Prostate gland (tissue), 2 donors: ENCODE results near the gene HOXD11.

Experiments used
- POLR2AphosphoS5 ChIP-seq: sonication (generic); formaldehyde crosslinking; IDR thresholded peaks from one replicate; pipeline ENCODE4 v1.6.1; 2017; ENCODE audit warnings: antibody characterized with exemption
- TF ChIP-seq, protein P1 (sequence below), 4 experiments: fragments of 200-600 bp in 2 of 4; fragments of 450-650 bp in 2 of 4; sonication (generic) in 2 of 4; IDR thresholded peaks; 1 replicate in 3 of 4; 2 replicates in 1 of 4; pipeline ENCODE4 v1.5.1; 2016 to 2019; ENCODE audit warnings: antibody characterized with exemption in 4 of 4, mild to moderate bottlenecking in 2 of 4, moderate library complexity in 2 of 4

DNA sequence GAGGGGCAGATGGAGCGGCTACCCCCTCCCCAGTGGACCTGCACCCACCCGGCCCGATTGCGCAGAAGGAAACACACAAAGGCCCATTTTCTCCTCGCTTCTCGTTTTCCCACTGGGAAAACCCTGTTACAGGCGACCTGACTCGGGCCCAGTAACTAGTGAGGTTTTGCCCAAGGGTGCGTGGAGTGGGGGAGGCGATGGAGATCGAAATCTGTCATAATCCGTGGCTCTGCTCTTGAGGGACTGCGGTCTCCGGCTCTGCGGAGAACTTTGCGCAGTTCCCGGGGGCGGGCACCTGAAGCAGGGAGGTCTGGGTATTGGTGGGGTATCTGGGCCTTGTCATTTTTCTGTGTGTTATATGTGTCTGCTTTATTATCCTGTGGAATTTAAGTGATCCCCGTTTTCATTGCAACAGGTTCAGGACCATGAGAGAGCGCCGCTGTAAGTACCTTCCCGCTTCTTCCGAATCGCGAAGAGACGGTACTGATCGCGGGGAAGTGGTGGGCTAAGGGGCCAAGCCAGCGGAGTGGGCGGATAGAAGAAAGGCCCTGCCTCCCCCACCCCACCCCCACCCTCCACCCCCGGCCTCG, 40.2 kb downstream of the HOXD11 start:
- TF ChIP-seq POLR2AphosphoS5: no peak
- TF ChIP-seq, protein P1, sequence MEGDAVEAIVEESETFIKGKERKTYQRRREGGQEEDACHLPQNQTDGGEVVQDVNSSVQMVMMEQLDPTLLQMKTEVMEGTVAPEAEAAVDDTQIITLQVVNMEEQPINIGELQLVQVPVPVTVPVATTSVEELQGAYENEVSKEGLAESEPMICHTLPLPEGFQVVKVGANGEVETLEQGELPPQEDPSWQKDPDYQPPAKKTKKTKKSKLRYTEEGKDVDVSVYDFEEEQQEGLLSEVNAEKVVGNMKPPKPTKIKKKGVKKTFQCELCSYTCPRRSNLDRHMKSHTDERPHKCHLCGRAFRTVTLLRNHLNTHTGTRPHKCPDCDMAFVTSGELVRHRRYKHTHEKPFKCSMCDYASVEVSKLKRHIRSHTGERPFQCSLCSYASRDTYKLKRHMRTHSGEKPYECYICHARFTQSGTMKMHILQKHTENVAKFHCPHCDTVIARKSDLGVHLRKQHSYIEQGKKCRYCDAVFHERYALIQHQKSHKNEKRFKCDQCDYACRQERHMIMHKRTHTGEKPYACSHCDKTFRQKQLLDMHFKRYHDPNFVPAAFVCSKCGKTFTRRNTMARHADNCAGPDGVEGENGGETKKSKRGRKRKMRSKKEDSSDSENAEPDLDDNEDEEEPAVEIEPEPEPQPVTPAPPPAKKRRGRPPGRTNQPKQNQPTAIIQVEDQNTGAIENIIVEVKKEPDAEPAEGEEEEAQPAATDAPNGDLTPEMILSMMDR (IDR thresholded peaks at IDR 0.05): no peak
